ENCODE measurements around the gene SYCP1. TPM values are rescaled to one million over a fixed set of nuclear protein-coding genes. Genes with fewer than 3 reads are reported as not detected.

The SYCP1 gene
- total and polyA plus RNA-seq, 2 of the 13 experiments (the other 11 are each of a cell fraction or from before 2014, with no cell fraction given): not detected

DNA sequence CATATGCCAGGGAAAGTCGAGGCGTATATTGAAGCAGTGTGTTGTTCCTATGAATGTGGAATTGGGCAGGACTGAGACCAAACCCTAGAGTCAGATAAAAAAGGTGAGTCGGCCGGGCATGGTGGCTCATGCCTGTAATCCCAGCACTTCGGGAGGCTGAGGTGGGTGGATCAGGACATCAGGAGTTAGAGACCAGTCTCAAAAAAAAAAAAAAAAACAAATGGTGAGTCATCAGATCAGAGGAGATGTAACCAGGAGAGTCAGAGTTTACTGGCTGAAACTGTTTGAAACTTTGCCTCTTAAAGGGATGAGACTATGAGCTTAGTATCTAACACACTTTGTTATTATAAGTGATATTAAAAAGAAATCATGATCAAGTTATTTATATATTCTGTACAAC is 26.4 kb upstream of the SYCP1 start:
- TF ChIP-seq KMT2B (CRISPR knock-in tag; IDR thresholded peaks at IDR 0.05) (no peak), HCFC1 (IDR thresholded peaks at IDR 0.05; ENCODE audit: low read depth, low read length) (no peak), ADNP (CRISPR knock-in tag; IDR thresholded peaks at IDR 0.05) (no peak), JUND (CRISPR knock-in tag; IDR thresholded peaks at IDR 0.05) (no peak), NCOA2 (CRISPR knock-in tag; IDR thresholded peaks at IDR 0.05) (no peak), POLR2G (IDR thresholded peaks at IDR 0.05; ENCODE audit: low read depth, low read length) (no peak), MAFF (IDR thresholded peaks at IDR 0.05; ENCODE audit: low read depth, low read length) (no peak), ZMYM2 (CRISPR knock-in tag; IDR thresholded peaks at IDR 0.05) (no peak), EZH2 (conservative IDR thresholded peaks at IDR 0.05; ENCODE audit: low read depth, low read length) (no peak), ZNF569 (CRISPR knock-in tag; IDR thresholded peaks at IDR 0.05; ENCODE audit: borderline replicate concordance) (no peak), ZNF839 (CRISPR knock-in tag; IDR thresholded peaks at IDR 0.05; ENCODE audit: borderline replicate concordance) (no peak), GFI1 (CRISPR knock-in tag; IDR thresholded peaks at IDR 0.05; ENCODE audit: borderline replicate concordance) (no peak), ZNF354B (CRISPR knock-in tag; IDR thresholded peaks at IDR 0.05) (no peak), PAWR (CRISPR knock-in tag; IDR thresholded peaks at IDR 0.05; ENCODE audit: borderline replicate concordance) (no peak), ZNF768 (CRISPR knock-in tag; IDR thresholded peaks at IDR 0.05) (no peak)
- TF ChIP-seq, protein P1, sequence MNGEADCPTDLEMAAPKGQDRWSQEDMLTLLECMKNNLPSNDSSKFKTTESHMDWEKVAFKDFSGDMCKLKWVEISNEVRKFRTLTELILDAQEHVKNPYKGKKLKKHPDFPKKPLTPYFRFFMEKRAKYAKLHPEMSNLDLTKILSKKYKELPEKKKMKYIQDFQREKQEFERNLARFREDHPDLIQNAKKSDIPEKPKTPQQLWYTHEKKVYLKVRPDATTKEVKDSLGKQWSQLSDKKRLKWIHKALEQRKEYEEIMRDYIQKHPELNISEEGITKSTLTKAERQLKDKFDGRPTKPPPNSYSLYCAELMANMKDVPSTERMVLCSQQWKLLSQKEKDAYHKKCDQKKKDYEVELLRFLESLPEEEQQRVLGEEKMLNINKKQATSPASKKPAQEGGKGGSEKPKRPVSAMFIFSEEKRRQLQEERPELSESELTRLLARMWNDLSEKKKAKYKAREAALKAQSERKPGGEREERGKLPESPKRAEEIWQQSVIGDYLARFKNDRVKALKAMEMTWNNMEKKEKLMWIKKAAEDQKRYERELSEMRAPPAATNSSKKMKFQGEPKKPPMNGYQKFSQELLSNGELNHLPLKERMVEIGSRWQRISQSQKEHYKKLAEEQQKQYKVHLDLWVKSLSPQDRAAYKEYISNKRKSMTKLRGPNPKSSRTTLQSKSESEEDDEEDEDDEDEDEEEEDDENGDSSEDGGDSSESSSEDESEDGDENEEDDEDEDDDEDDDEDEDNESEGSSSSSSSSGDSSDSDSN (CRISPR knock-in tag; IDR thresholded peaks at IDR 0.05): no peak
- TF ChIP-seq, protein P2, sequence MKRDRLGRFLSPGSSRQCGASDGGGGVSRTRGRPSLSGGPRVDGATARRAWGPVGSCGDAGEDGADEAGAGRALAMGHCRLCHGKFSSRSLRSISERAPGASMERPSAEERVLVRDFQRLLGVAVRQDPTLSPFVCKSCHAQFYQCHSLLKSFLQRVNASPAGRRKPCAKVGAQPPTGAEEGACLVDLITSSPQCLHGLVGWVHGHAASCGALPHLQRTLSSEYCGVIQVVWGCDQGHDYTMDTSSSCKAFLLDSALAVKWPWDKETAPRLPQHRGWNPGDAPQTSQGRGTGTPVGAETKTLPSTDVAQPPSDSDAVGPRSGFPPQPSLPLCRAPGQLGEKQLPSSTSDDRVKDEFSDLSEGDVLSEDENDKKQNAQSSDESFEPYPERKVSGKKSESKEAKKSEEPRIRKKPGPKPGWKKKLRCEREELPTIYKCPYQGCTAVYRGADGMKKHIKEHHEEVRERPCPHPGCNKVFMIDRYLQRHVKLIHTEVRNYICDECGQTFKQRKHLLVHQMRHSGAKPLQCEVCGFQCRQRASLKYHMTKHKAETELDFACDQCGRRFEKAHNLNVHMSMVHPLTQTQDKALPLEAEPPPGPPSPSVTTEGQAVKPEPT (CRISPR knock-in tag; IDR thresholded peaks at IDR 0.05; ENCODE audit: low read depth): no peak
- TF ChIP-seq, protein P3, sequence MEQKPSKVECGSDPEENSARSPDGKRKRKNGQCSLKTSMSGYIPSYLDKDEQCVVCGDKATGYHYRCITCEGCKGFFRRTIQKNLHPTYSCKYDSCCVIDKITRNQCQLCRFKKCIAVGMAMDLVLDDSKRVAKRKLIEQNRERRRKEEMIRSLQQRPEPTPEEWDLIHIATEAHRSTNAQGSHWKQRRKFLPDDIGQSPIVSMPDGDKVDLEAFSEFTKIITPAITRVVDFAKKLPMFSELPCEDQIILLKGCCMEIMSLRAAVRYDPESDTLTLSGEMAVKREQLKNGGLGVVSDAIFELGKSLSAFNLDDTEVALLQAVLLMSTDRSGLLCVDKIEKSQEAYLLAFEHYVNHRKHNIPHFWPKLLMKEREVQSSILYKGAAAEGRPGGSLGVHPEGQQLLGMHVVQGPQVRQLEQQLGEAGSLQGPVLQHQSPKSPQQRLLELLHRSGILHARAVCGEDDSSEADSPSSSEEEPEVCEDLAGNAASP (CRISPR knock-in tag; IDR thresholded peaks at IDR 0.05; ENCODE audit: borderline replicate concordance): no peak
- TF ChIP-seq, protein P4, sequence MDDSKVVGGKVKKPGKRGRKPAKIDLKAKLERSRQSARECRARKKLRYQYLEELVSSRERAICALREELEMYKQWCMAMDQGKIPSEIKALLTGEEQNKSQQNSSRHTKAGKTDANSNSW (CRISPR knock-in tag; IDR thresholded peaks at IDR 0.05; ENCODE audit: borderline replicate concordance): no peak
- TF ChIP-seq, protein P5, sequence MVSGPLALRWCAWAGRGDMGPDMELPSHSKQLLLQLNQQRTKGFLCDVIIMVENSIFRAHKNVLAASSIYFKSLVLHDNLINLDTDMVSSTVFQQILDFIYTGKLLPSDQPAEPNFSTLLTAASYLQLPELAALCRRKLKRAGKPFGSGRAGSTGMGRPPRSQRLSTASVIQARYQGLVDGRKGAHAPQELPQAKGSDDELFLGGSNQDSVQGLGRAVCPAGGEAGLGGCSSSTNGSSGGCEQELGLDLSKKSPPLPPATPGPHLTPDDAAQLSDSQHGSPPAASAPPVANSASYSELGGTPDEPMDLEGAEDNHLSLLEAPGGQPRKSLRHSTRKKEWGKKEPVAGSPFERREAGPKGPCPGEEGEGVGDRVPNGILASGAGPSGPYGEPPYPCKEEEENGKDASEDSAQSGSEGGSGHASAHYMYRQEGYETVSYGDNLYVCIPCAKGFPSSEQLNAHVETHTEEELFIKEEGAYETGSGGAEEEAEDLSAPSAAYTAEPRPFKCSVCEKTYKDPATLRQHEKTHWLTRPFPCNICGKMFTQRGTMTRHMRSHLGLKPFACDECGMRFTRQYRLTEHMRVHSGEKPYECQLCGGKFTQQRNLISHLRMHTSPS (CRISPR knock-in tag; IDR thresholded peaks at IDR 0.05; ENCODE audit: low read depth): no peak
- FAIRE-seq: no peak
- CTCF ChIA-PET (ENCODE audit: low intra/inter-chr PET ratio, low total read pairs): no interaction called here

More for the DNA sequence above, 26.4 kb upstream of the SYCP1 start:
- Histone ChIP-seq H4K20me1 (ENCODE audit: insufficient read depth, low read length) (no peaks in the 10 kb centered on the region), H3K4me2 (ENCODE audit: low read depth, low read length) (no peak overlapping the region), H3K4me1 (ENCODE audit: insufficient read depth, low read length) (no peaks in the 10 kb centered on the region), H3K9me3 (ENCODE audit: low read length) (no peaks in the 10 kb centered on the region), H3K79me2 (ENCODE audit: insufficient read depth, low read length) (no peaks in the 10 kb centered on the region), H3K9ac (ENCODE audit: insufficient read depth, low read depth, low read length) (no peak overlapping the region), H3K36me3 (replicated peaks in 1 of 2; ENCODE audit: control insufficient read depth in 1 of 2, insufficient read depth in 2 of 2, low read length in 2 of 2) (no peaks in the 10 kb centered on the region), H3K27ac (ENCODE audit: extremely low read length, insufficient read depth, low read length) (no peak overlapping the region), H2AFZ (ENCODE audit: low read length) (no peak overlapping the region), H3K4me3 (replicated peaks in 1 of 3; ENCODE audit: insufficient read depth in 1 of 3, low read depth in 2 of 3, low read length in 3 of 3) (no peak overlapping the region), H3K27me3 (ENCODE audit: control insufficient read depth in 1 of 2, insufficient read depth in 2 of 2, low read length in 2 of 2) (peaks cover 0 to 2% of the 10 kb centered on the region in 2 experiments; a peak in 2 of 5 replicates)
- ATAC-seq: no peak
- WGBS (ENCODE audit: low lambda C conversion rate): 18% methylated on average over 5 of the region's 5 CpGs
- intact Hi-C loops (cut with micrococcal nuclease; ENCODE audit: unreplicated experiment) (no loop called here), in situ Hi-C loops (cut with HindIII; ENCODE audit: extremely low pct_ligation_motif_present, low pct_unique_long_range_greater_than_20kb) (no loop called here)
- POLR2A ChIA-PET: no interaction called here
- no TSS peak for BruUV-seq (replicated peaks)
- no peak for DNase-seq (ENCODE audit: low spot score)
